Measurements from ENCODE around the gene WBP11.

Gene WBP11

DNA sequence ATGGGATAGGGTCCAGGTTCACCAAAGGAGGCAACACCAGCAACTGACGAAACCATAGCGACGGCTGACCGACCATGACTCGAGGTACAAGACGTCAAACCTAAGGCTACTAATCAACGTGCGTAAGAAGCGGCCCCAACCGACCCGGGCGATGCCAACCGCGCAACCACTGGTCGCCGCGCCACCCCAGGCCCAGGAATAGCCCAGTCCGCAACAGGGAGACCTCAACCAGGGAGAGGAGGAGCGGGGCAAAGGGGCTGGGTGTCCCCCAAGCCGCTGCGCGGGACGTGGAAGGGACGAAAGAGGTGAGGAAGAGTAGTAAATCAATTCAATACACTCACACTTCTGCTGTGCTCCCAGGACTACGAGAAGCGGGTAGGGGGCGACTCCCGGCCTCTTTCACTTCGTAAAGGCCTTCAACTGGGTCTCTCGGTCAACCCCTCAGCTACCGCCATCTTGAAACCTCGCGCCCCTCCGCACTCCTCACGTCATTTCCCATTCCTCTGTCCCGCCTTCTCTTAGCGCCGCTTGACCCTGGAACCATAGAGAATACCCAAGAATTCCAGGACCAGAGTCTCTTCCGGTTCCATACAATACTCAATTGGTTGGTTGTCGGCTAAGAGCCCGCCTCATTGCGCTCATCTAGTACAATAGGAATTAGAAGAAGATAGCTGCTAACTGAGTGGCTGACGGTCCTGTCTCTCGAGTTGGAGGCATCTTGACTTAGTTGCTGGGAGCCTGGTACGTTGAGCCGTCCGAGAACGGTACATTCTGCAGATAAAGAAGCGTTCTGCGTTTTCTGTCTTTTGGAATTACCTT lies at the start of gene WBP11, which contains the start of gene C12orf60:
TSS of gene WBP11 (minus strand) at position 468 of the 819 bp plus-strand sequence. CDS start 2,095 bp downstream, outside the sequence.
TSS of gene C12orf60 (plus strand) at position 660 of the 819 bp plus-strand sequence. CDS start 19,266 bp downstream, outside the sequence.
- DNase-seq, result peak; percentile 98
- in situ Hi-C loops (cut with MboI; ENCODE audit: low pct_unique_long_range_greater_than_20kb, low sequenced_read_pairs), result no loop called here

DNA sequence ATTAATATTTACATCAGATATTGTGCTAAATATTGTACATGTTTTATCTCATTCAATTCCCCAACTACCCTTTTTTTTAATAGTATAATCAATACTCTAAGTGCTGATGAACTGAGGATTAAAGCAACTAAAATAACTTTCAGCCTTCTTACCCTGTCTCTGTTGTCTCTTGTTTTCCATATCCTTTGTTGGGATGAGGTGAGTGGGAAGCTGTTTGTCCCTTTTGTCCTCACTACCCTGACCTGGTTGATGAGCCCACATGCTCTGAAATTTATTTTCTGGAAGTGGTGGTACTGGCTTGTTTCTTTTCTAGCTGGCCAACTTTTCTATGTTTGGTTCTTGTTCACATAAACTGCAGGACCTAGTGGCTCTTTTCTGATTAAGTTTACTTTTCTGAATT lies 49.6 kb upstream of the WBP11 start:
- DNase-seq, result no peak
- in situ Hi-C loops (cut with MboI; ENCODE audit: low pct_unique_long_range_greater_than_20kb, low sequenced_read_pairs), result no loop called here

DNA sequence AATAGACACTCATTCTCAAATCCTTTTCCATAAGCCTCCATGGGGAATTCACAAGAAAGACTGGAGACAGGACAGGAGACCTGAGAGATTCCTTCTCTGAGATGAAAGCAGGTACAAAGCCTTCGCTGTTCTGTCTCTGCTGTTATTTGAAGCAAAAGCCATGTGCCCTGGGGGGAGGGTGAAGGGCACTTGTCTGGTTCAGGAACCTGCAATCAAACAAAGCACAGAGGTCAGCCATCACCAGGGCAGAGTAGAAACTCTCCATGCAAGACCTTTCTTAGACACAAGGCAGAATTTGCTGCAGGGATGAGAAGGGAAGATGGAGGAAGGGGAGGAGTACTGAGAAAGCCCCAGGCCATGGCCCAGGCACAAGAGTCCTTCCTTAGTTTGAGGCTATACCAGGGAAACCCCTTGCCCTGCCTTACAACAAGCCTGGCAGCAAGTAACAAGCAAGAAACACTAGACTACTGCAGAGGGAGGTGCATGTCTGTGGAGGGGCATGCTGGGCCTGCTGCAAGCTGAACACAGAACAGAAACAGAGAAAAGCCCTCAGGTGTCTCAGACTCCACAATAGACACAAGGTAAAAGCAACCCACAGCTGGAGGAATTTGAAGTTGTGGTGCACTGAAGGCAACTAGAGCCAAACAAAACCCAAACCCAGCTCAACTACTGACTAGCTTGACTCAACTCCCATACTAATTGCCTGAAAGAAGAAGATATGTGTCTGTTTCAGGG lies 47.8 kb upstream of the WBP11 start:
- in situ Hi-C loops (cut with MboI; ENCODE audit: low pct_unique_long_range_greater_than_20kb, low sequenced_read_pairs), result no loop called here
- DNase-seq, result no peak

DNA sequence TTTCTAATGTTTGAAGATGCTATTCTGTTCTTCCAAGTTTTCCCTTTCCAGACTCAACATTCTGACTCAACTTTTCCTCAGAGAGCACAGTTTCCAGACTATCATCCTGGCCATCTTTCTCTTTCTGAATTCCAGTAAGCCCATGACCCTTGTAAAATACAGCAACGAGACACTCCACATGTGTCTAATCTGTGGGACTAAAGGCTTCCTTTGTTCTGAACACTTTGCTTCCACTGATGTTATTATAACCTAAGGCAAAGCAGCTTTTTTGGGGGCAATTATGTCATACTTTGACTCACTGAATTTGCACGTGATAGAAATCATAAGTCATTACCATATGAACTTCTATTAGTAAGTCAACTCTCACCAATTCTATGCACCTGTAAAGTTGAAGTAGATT lies 46.4 kb upstream of the WBP11 start:
- in situ Hi-C loops (cut with MboI; ENCODE audit: low pct_unique_long_range_greater_than_20kb, low sequenced_read_pairs), result no loop called here
- DNase-seq, result no peak

DNA sequence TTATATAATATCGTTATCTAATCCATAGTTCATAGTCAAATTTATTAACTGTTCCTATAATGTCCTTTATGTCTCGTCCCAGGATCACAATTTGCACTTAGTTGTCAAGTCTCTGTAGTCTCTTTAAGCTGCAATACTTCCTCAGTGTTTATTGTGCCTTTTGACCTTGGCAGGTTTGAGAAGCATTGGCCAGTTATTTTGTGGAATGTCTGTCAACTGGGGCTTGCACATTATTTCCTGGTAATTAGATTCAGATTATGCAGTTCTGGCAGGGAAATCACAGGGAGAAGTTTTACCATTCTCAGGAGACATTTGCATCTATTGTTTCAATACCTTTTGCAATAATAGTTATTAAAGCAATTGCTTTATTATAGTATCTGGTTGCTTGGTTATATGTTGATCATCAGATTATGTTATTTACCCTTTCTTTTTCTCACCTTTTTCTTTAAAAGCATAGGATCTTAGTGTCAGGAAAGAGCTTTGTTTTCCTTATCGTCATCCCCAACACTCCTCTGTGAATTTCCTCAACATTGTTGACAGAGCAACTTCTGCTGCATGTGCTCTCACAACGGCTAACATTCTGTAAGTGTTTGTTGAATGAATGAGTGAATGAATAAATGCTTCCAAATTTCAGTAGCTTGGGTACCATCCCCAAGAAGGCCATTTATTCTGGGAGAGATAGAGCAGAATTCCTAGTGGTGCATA lies 43.8 kb upstream of the WBP11 start:
- in situ Hi-C loops (cut with MboI; ENCODE audit: low pct_unique_long_range_greater_than_20kb, low sequenced_read_pairs), result no loop called here
- DNase-seq, result no peak

DNA sequence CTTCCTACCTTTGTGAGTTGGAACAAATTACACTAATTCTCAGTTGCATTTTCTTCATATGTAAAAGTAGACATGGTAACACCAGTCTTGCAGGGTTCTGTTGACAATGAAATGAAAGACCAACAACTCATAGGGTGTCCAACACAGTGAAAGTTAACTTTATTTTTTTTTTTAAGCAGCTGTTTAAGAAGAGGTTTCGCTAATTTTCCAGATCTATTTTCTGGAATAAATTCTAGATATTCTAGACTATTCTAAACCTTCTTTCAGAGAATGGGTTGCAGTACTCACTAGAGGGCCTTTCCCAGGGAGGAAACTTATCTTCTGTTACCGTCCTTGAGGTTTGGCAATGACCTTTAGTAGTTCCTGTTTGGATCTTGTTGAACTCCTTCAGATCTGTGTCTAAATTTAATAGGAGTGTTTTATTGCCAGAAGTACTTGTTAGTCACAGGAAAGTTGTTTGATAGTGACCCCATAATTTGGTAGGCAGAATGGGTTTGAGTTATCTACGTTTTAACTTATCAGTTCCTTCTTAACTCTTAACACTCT lies 42.8 kb upstream of the WBP11 start:
- in situ Hi-C loops (cut with MboI; ENCODE audit: low pct_unique_long_range_greater_than_20kb, low sequenced_read_pairs), result no loop called here
- peak; percentile 48 for DNase-seq

DNA sequence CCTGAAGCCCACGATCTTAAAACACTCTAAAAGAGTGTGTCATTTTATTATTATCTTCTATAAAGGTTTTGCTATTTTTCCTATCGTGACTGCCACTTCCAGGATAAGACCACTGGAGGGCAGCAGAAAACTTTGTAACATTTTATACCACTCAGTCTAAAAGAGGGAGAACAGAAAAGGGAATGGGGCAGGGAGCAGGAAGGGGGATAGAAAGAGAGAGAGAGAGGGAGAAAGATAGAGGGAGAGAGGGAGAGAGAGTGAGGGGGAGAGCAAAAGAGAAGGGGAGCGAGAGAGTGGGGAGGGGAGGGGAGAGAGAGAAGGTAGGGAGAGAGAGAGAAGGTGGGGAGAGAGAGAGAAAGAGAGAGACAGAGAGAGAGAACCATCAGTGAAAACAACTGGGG lies 42.1 kb upstream of the WBP11 start:
- in situ Hi-C loops (cut with MboI; ENCODE audit: low pct_unique_long_range_greater_than_20kb, low sequenced_read_pairs), result no loop called here
- peak; percentile 78 for DNase-seq

DNA sequence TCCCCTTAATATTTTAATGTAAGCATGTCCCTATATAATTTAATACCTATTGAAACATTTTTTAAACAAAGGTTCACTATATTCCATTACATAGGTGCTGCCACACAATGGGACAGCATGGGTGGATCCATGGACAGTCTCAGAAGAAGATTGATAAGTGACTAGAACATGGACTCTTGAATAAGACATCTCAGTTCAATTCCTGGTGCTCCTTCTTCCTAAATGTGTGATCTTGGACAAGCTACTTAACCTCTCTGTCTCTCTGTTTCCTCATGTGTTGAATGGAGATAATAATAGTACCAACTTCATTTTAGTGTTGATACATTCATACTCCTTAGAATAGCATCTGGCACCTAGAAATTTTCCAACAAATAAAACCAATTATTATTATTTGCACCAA lies 41.1 kb upstream of the WBP11 start:
- no peak for DNase-seq
- in situ Hi-C loops (cut with MboI; ENCODE audit: low pct_unique_long_range_greater_than_20kb, low sequenced_read_pairs), result no loop called here

DNA sequence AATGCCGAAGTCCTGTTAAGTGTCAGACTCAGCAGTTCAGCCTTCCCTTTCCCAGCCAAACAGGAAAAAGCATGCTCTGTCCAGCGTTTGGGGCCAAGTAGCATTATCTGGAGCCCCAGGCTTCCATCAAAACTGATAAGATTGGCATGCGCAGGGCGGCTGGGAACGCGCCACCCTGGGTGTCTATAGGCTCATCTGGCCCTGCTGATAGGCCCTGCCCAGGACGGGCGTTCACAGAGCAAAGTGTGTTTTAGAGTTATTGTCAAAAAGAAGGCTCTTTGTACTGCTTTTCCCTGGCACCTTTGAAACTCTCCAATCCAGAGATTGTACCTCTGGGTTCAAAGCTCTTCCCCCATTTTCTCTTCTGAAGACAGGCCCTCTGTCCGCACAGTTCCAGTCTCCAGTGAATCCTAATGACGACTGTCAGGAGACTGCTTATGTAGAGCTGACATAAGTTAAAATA lies 40.2 kb upstream of the WBP11 start, which contains the start of gene ART4:
TSS of gene ART4 (minus strand) at position 102 of the 463 bp plus-strand sequence. CDS start 413 bp downstream, outside the sequence.
- no peak for DNase-seq
- in situ Hi-C loops (cut with MboI; ENCODE audit: low pct_unique_long_range_greater_than_20kb, low sequenced_read_pairs), result no loop called here

DNA sequence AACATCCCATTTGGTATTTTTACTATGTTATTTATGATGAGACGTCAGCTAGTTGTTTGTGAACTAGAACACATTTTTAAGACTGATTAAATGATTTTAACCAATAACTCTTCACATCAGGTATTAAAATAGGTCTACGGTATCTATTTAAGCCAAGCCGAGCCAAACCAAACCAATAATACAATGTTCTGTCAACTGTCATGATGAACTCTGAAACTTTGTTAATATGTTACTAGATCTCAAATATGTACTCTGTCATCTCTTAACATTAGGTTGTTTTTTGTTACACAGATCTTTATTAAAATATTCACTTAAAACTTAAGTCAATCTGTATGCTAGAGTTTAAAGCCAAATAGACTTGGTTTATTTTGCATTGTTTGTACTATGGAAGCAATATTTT lies 39.0 kb upstream of the WBP11 start:
- in situ Hi-C loops (cut with MboI; ENCODE audit: low pct_unique_long_range_greater_than_20kb, low sequenced_read_pairs), result no loop called here

DNA sequence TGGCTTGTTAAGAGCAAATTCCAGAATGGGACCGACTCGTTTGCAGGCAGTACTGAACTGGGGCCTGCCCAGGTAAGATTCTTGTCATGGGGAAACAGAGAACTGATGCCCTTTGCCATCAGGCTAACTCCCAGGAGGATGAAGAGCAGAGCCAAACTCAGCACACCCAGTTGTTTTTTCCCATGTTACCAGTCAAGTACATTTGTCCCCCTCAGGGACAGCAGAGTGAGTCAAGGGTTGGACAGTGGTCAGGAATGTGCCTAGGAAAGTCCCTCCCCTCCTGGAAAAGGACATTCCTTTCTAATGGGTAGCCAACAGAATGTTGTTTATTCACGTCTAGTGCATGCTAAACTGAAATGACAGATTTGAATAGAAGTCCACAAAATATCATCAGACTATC lies 38.5 kb upstream of the WBP11 start:
- DNase-seq, result no peak
- in situ Hi-C loops (cut with MboI; ENCODE audit: low pct_unique_long_range_greater_than_20kb, low sequenced_read_pairs), result no loop called here

More for the DNA sequence above, 39.0 kb upstream of the WBP11 start:
- no peak for DNase-seq

DNA sequence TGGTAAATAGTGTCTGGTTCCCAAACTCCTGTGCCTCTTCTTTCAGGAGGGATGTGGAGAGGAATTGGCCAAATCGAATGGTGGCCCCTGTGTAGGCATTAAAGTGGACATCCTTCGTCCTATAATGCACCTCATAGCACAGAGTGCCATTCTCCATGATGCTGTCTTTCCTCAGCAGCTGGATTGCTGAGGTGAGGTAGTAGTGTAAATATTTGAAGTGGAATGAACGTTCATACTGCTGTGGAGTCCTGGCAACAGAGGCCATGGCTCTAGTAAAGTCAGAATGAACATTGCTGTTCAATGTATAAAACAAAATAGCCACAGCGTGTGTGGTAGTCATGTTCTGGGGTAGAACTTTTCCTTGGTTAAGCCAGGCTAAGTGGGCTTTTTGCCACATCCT lies 37.3 kb upstream of the WBP11 start:
- in situ Hi-C loops (cut with MboI; ENCODE audit: low pct_unique_long_range_greater_than_20kb, low sequenced_read_pairs), result no loop called here
- DNase-seq, result no peak

DNA sequence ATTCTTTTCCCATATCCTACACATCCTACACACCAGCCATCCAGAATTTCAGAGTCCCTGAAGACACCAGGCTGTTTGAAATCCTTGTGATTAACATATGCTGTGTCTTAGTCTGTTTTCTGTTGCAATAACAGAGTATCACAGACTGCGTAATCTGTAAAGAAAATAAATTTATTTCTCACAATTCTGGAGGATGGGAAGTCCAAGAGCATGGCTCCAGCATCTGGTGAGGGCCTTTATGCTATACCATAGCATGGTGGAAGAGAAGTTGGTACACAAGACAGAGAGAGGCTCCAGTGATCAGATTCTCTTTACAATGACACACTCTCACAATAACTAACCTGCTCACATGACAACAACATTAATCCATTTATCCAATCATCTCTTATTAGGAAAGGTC lies 36.0 kb upstream of the WBP11 start:
- in situ Hi-C loops (cut with MboI; ENCODE audit: low pct_unique_long_range_greater_than_20kb, low sequenced_read_pairs), result no loop called here

DNA sequence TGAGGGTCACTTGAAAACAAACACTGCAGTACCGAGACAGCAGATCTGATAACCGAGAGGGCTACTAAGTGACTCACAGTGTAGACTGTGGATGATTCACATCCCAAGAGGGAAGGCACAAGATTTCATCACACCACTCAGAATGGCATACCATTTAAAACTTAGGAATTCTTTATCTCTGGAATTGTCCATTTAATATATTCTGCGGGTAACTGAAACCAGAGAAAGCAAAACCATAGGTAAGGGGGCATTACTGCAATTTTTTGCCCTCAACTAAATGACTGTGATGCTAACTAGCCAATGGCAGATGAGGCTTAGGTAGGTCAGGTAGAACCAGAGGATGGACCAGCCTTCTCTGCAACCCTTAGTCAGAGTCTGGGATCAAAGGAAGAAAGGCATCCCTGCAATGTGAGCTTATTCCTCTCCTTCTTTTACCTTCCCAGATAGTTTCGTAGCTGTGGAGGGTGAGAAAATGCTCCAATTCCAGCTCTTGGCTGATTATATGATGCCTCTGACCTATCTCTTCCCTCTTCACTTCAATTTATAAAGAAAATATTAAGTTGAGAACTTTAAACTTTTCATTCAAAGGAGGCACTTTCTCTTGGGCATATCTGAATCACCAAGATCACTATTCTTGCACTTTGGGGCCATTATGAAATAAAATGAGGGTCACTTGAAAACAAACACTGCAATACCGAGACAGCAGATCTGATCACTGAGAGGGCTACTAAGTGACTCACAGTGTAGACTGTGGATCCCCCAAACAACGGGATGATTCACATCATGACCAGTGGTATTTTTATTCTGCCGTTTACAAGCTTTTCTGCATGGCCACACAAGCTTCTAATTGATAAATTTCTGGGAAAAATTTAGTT lies 33.3 kb upstream of the WBP11 start:
- no peak for DNase-seq
- in situ Hi-C loops (cut with MboI; ENCODE audit: low pct_unique_long_range_greater_than_20kb, low sequenced_read_pairs), result no loop called here

More for the DNA sequence above, 36.0 kb upstream of the WBP11 start:
- DNase-seq, result no peak

DNA sequence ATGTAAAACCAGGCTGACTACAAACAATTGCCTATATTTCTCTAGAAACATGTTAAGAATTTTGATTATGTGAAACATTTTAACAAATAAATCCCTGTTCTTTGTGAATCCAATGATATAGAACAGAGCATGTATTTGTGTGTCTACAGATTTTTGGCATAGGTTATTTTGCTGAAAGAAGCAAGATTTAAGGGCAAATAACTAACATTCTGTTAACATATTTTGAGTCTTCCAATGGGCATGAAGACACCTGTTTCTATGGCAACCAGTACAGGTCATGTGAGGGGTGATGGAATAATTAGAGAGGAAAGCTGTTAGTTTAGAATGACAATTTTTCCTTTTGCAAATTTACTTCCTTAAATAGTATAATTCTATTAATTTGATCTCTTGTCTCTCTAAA lies 31.2 kb upstream of the WBP11 start:
- DNase-seq, result no peak
- in situ Hi-C loops (cut with MboI; ENCODE audit: low pct_unique_long_range_greater_than_20kb, low sequenced_read_pairs), result no loop called here

DNA sequence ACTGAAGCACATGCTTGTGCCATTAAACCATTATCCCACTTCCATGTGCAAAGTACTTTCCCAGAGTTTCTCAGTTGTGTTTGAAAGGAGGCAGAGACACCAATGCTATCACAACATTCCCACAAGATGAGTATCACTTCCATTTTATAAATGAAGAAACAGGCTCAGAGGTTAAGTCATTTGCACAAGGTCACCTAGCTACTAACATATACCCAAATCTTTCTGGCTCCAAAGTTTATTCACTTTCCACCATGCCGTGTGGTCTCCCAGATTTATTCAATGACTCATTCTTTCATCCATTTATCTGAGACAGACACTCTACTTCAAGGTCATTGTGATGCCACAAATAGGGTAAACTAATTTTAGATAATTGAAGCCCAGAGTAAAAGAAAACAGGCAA lies 30.7 kb upstream of the WBP11 start:
- no peak for DNase-seq
- in situ Hi-C loops (cut with MboI; ENCODE audit: low pct_unique_long_range_greater_than_20kb, low sequenced_read_pairs), result no loop called here

DNA sequence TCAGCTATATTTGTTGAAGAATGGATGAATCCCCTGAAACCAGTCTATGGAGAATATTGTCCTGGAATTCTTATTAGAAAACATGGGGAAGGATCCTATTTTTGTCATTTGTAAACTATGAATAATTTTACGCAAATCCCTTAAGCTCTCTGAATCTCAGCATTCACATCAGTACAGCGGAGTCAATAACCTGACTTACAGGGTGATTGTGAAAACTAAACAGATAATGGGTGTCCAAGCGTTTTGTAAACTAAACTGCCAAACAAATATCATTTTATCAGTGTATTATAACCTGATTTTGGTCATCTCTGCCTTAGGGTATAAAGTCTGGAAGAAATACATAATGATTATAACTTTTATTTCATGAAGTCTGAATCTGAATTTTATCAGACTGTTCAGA lies 30.1 kb upstream of the WBP11 start:
- DNase-seq, result no peak
- in situ Hi-C loops (cut with MboI; ENCODE audit: low pct_unique_long_range_greater_than_20kb, low sequenced_read_pairs), result no loop called here

DNA sequence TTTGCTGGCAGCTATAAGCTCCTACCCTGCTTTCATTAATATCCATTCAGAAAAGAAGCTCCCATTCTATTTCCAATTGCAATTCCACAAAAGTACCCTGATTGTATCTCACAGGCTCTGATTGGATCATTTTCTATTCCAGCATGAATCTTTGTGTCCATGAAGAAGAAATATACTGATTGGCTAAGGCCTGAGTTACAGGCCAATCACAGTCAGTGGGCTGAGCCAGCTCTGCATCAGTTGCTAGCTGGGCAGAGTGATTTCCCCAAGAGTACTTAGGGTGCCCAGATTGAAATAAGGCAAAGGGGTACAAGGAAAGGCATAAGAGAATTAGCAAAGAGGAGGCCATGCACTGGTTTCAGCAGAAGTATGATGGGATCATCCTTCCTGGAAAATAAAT lies 25.6 kb upstream of the WBP11 start:
- in situ Hi-C loops (cut with MboI; ENCODE audit: low pct_unique_long_range_greater_than_20kb, low sequenced_read_pairs), result no loop called here
- DNase-seq, result no peak

All from KBM-7 (cell line).